Smooth muscle cell (in vitro differentiated cells): ENCODE measurements around the gene FANCC. TPM values are rescaled to one million over a fixed set of nuclear protein-coding genes. Genes with fewer than 3 reads are reported as not detected.
A peak's percentile ranks its signal among the peaks of the same experiment; 100 is the strongest.

Experiments used
- DNase-seq: peaks from one replicate; lab custom pipeline; 2025; ENCODE audit not compliant: unreplicated experiment; lab: John Stamatoyannopoulos, UW
- H2AFZ ChIP-seq: fragments of 200-600 bp; sonication (generic); 2 replicates; pipeline ENCODE4 v1.6.0; 2016; ENCODE audit warnings: antibody characterized with exemption, low read depth, mild to moderate bottlenecking
- H3F3A ChIP-seq: fragments of 200-600 bp; sonication (generic); 2 replicates; pipeline ENCODE4 v1.6.0; 2017; ENCODE audit warnings: antibody characterized with exemption, low read depth
- H3K27ac ChIP-seq: fragments of 200-600 bp; sonication (generic); 2 replicates; pipeline ENCODE4 v1.5.1; 2016; ENCODE audit warnings: low read depth, mild to moderate bottlenecking
- H3K27me3 ChIP-seq: fragments of 200-600 bp; sonication (generic); 2 replicates; pipeline ENCODE4 v1.6.1; 2016; ENCODE audit warnings: low read depth, mild to moderate bottlenecking
- H3K36me3 ChIP-seq: fragments of 200-600 bp; sonication (generic); 2 replicates; pipeline ENCODE4 v1.5.1; 2016; ENCODE audit warnings: low read depth
- H3K4me1 ChIP-seq: fragments of 200-600 bp; sonication (generic); 2 replicates; pipeline ENCODE4 v1.5.1; 2016; ENCODE audit warnings: low read depth
- H3K4me2 ChIP-seq: fragments of 200-600 bp; sonication (generic); 2 replicates; pipeline ENCODE4 v1.6.0; 2016; ENCODE audit warnings: mild to moderate bottlenecking
- H3K4me3 ChIP-seq: fragments of 200-600 bp; sonication (generic); 2 replicates; pipeline ENCODE4 v1.5.1; 2016; ENCODE audit warnings: mild to moderate bottlenecking
- H3K79me2 ChIP-seq: fragments of 200-600 bp; sonication (generic); 2 replicates; pipeline ENCODE4 v1.6.0; 2016; ENCODE audit warnings: low read depth, mild to moderate bottlenecking
- H3K9ac ChIP-seq: fragments of 200-600 bp; sonication (generic); 2 replicates; pipeline ENCODE4 v1.6.0; 2016; ENCODE audit warnings: low read depth
- H3K9me3 ChIP-seq: fragments of 200-600 bp; sonication (generic); replicated peaks from 2 replicates; pipeline ENCODE4 v1.5.1; 2016; ENCODE audit warnings: low read depth
- H4K20me1 ChIP-seq: fragments of 200-600 bp; sonication (generic); 2 replicates; pipeline ENCODE4 v1.6.0; 2016; ENCODE audit warnings: low read depth
- CTCF ChIP-seq: fragments of 200-600 bp; sonication (generic); IDR thresholded peaks from 2 replicates; pipeline ENCODE4 v1.5.1; 2017; ENCODE audit warnings: borderline replicate concordance, mild to moderate bottlenecking, antibody characterized with exemption; ENCODE audit not compliant: insufficient read depth, poor library complexity, severe bottlenecking
- WGBS: methylation state at CpG from one replicate; pipeline ENCODE4 v1.1.7; 2016; ENCODE audit warnings: low lambda C conversion rate; 5-methylcytosine and 5-hydroxymethylcytosine counted together
- polyA plus RNA-seq: library from polyadenylated mRNA; unstranded; fragments of >200 nt; fragmentation: Nextera tagmentation; extraction: Ambion mirVana; gene quantifications from 2 replicates; pipeline ENCODE4 v1.2.1, GENCODE V29; 2016
- total RNA-seq: library from RNA; depleted of rRNA; stranded (reverse); fragments of >200 nt; gene quantifications from 2 replicates; pipeline ENCODE4 v1.2.3, GENCODE V29; 2014

FANCC gene
- total and polyA plus RNA-seq, 2 experiments from 2014 or later, result 11.0 to 11.2 TPM

GRCh38 chr9:95351051-95351450, 33.5 kb upstream of the FANCC start:
- peaks cover 26% of the 10 kb centered on the region for H3K27me3 ChIP-seq
- no peak for DNase-seq
- WGBS, result 90% methylated on average over 25 of the region's 25 CpGs
- H3K4me3 ChIP-seq, result no peak overlapping the region
- H4K20me1 ChIP-seq, result no peaks in the 10 kb centered on the region
- H3F3A ChIP-seq, result no peaks in the 10 kb centered on the region
- no peak overlapping the region for H3K4me2 ChIP-seq
- no peak overlapping the region for H3K9ac ChIP-seq
- no peaks in the 10 kb centered on the region for H3K36me3 ChIP-seq
- peaks cover 9% of the 10 kb centered on the region for H3K4me1 ChIP-seq
- no peaks in the 10 kb centered on the region for H3K79me2 ChIP-seq
- no peak for TF ChIP-seq CTCF
- no peak overlapping the region for H2AFZ ChIP-seq
- no peaks in the 10 kb centered on the region for H3K9me3 ChIP-seq
- no peak overlapping the region for H3K27ac ChIP-seq

- DNase-seq, result no peak
- WGBS, result 75% methylated on average over 18 of the region's 18 CpGs
- no peak for TF ChIP-seq CTCF
- H3F3A ChIP-seq, result no peaks in the 10 kb centered on the region
- H3K9me3 ChIP-seq, result no peaks in the 10 kb centered on the region
- H3K27me3 ChIP-seq, result peaks cover 26% of the 10 kb centered on the region
- no peaks in the 10 kb centered on the region for H3K36me3 ChIP-seq
- no peak overlapping the region for H3K9ac ChIP-seq
- no peak overlapping the region for H2AFZ ChIP-seq
- no peak overlapping the region for H3K4me2 ChIP-seq
- H3K4me1 ChIP-seq, result peaks cover 9% of the 10 kb centered on the region
- H3K27ac ChIP-seq, result no peak overlapping the region
- no peaks in the 10 kb centered on the region for H3K79me2 ChIP-seq
- no peak overlapping the region for H3K4me3 ChIP-seq
- H4K20me1 ChIP-seq, result no peaks in the 10 kb centered on the region
These were observed 32.8 kb upstream of the FANCC start for GRCh38 chr9:95350266-95350665.

- Histone ChIP-seq H3K36me3 (no peaks in the 10 kb centered on the region), H3K9ac (no peak overlapping the region), H3K79me2 (no peaks in the 10 kb centered on the region), H3K4me3 (peak overlapping the region; percentile 57), H3F3A (no peaks in the 10 kb centered on the region), H3K4me1 (peaks cover 9% of the 10 kb centered on the region), H3K9me3 (no peaks in the 10 kb centered on the region), H3K4me2 (peak overlapping the region; percentile 94), H2AFZ (peak overlapping the region; percentile 84), H4K20me1 (no peaks in the 10 kb centered on the region), H3K27ac (no peak overlapping the region), H3K27me3 (peaks cover 26% of the 10 kb centered on the region)
- TF ChIP-seq CTCF, result no peak
- 4% methylated on average over 92 of the region's 95 CpGs for WGBS
- DNase-seq, result no peak
These were observed 31.9 kb upstream of the FANCC start for GRCh38 chr9:95349091-95350038.

GRCh38 chr9:95346021-95346420, 28.5 kb upstream of the FANCC start:
- Histone ChIP-seq H3K9me3 (no peaks in the 10 kb centered on the region), H3K79me2 (no peaks in the 10 kb centered on the region), H3K4me3 (no peak overlapping the region), H3F3A (no peaks in the 10 kb centered on the region), H3K27ac (no peak overlapping the region), H3K9ac (no peak overlapping the region), H2AFZ (no peak overlapping the region), H3K36me3 (no peaks in the 10 kb centered on the region), H3K4me2 (no peak overlapping the region), H3K27me3 (peaks cover 24% of the 10 kb centered on the region), H4K20me1 (no peaks in the 10 kb centered on the region), H3K4me1 (peaks cover 12% of the 10 kb centered on the region)
- 89% methylated on average over 4 of the region's 4 CpGs for WGBS
- DNase-seq, result no peak
- no peak for TF ChIP-seq CTCF
